Ishikawa (cell line): Measurements from ENCODE around the gene TXNDC5.

Source experiments
- CEBPB ChIP-seq: IDR thresholded peaks from 2 replicates; pipeline ENCODE4 v1.6.1; 2012
- CREB1 ChIP-seq: IDR thresholded peaks from 2 replicates; pipeline ENCODE4 v1.6.1; 2012; ENCODE audit warnings: low read depth
- EGR1 ChIP-seq: IDR thresholded peaks from 2 replicates; pipeline ENCODE4 v1.6.1; 2012
- EP300 ChIP-seq: IDR thresholded peaks from 2 replicates; pipeline ENCODE4 v1.6.1; 2012; ENCODE audit warnings: borderline replicate concordance
- FOXM1 ChIP-seq: IDR thresholded peaks from 2 replicates; pipeline ENCODE4 v1.6.1; 2012; ENCODE audit warnings: low read depth, borderline replicate concordance
- NFIC ChIP-seq: IDR thresholded peaks from 2 replicates; pipeline ENCODE4 v1.6.1; 2012
- RAD21 ChIP-seq: IDR thresholded peaks from 2 replicates; pipeline ENCODE4 v1.6.1; 2012; ENCODE audit warnings: low read depth
- TAF1 ChIP-seq: IDR thresholded peaks from 2 replicates; pipeline ENCODE4 v1.6.1; 2012; ENCODE audit warnings: low read depth, mild to moderate bottlenecking
- TCF12 ChIP-seq: IDR thresholded peaks from 2 replicates; pipeline ENCODE4 v1.6.1; 2012; ENCODE audit warnings: low read depth
- TEAD4 ChIP-seq: IDR thresholded peaks from 2 replicates; pipeline ENCODE4 v1.6.1; 2012
- USF1 ChIP-seq: IDR thresholded peaks from 2 replicates; pipeline ENCODE4 v1.6.1; 2012
- YY1 ChIP-seq: IDR thresholded peaks from 2 replicates; pipeline ENCODE4 v1.6.1; 2012; ENCODE audit warnings: low read depth
- ZBTB7A ChIP-seq: IDR thresholded peaks from 2 replicates; pipeline ENCODE4 v1.6.1; 2012; ENCODE audit warnings: low read depth
- TF ChIP-seq, protein P1 (sequence below): IDR thresholded peaks from 2 replicates; pipeline ENCODE4 v1.6.1; 2012
- TF ChIP-seq, protein P2 (sequence below): IDR thresholded peaks from 2 replicates; pipeline ENCODE4 v1.6.1; 2012; ENCODE audit warnings: low read depth, mild to moderate bottlenecking

TXNDC5 gene

DNA sequence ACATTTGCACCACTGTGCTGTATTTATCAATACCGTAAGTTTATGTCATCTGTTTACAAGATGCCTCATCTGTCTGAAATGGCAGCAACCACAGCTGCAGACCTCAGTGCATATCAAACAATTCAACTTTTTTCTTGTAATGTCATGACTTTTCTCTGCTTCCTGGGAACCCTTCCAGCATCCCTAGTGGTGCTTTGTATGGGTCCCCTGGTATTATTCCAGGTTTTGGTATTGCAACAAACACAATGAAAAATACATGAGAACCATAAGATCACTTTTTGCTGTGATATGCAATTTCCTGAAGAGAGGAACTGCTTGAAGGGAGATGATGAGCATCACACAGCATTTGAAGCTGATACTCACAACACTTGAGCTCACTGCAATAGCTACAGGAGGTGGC is 12.0 kb upstream of the TXNDC5 start:
- TF ChIP-seq NFIC (no peak), TEAD4 (no peak), FOXM1 (no peak), EGR1 (no peak), CEBPB (no peak), ZBTB7A (no peak), CREB1 (no peak), TAF1 (no peak), USF1 (no peak)
- TF ChIP-seq, protein P1, sequence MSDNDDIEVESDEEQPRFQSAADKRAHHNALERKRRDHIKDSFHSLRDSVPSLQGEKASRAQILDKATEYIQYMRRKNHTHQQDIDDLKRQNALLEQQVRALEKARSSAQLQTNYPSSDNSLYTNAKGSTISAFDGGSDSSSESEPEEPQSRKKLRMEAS = no peak

DNA sequence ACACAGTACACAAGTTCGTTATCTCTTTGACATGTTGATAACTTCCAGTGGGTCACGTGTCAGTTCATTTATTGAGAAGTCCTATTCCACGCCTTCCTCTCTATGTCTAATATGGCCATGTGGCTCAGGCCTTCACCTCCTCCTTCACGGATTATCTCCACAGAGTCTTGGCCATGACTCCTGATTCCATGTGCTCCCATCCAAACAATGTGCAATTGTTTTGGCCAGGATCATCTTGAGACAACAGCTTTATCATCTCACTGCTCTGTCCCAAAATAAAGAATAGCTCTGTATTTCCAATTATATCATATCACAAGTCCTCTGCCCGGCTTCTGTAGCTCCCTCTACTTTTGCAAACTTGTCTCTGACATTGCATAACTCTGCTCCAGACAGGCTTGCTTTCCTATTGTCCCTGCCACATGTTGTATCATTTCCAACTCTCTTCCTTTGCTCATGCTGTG is 11.1 kb upstream of the TXNDC5 start:
- TF ChIP-seq TCF12 (no peak), CEBPB (no peak), ZBTB7A (no peak), EGR1 (no peak), FOXM1 (no peak), EP300 (no peak), CREB1 (no peak), TEAD4 (no peak), TAF1 (no peak), RAD21 (no peak), NFIC (no peak), YY1 (no peak), USF1 (no peak)
- TF ChIP-seq, protein P1 = no peak
- TF ChIP-seq, protein P2, sequence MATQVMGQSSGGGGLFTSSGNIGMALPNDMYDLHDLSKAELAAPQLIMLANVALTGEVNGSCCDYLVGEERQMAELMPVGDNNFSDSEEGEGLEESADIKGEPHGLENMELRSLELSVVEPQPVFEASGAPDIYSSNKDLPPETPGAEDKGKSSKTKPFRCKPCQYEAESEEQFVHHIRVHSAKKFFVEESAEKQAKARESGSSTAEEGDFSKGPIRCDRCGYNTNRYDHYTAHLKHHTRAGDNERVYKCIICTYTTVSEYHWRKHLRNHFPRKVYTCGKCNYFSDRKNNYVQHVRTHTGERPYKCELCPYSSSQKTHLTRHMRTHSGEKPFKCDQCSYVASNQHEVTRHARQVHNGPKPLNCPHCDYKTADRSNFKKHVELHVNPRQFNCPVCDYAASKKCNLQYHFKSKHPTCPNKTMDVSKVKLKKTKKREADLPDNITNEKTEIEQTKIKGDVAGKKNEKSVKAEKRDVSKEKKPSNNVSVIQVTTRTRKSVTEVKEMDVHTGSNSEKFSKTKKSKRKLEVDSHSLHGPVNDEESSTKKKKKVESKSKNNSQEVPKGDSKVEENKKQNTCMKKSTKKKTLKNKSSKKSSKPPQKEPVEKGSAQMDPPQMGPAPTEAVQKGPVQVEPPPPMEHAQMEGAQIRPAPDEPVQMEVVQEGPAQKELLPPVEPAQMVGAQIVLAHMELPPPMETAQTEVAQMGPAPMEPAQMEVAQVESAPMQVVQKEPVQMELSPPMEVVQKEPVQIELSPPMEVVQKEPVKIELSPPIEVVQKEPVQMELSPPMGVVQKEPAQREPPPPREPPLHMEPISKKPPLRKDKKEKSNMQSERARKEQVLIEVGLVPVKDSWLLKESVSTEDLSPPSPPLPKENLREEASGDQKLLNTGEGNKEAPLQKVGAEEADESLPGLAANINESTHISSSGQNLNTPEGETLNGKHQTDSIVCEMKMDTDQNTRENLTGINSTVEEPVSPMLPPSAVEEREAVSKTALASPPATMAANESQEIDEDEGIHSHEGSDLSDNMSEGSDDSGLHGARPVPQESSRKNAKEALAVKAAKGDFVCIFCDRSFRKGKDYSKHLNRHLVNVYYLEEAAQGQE = no peak

- TF ChIP-seq, protein P1 = no peak
- no peak for TF ChIP-seq EGR1
- TF ChIP-seq, protein P2 = no peak
- no peak for TF ChIP-seq ZBTB7A
- TF ChIP-seq TAF1 = no peak
- no peak for TF ChIP-seq TCF12
- no peak for TF ChIP-seq FOXM1
- no peak for TF ChIP-seq CEBPB
- no peak for TF ChIP-seq EP300
- no peak for TF ChIP-seq YY1
- TF ChIP-seq RAD21 = no peak
- no peak for TF ChIP-seq NFIC
- TF ChIP-seq CREB1 = no peak
- TF ChIP-seq USF1 = no peak
- no peak for TF ChIP-seq TEAD4
These were observed 10.5 kb upstream of the TXNDC5 start for GRCh38 chr6:7921046-7921445.

GRCh38 chr6:7920425-7920824 is 9.8 kb upstream of the TXNDC5 start:
- TF ChIP-seq, protein P2 = no peak
- no peak for TF ChIP-seq EP300
- TF ChIP-seq FOXM1 = no peak
- TF ChIP-seq NFIC = no peak
- TF ChIP-seq CEBPB = no peak
- no peak for TF ChIP-seq EGR1
- no peak for TF ChIP-seq ZBTB7A
- TF ChIP-seq CREB1 = no peak
- no peak for TF ChIP-seq RAD21
- no peak for TF ChIP-seq YY1
- no peak for TF ChIP-seq TAF1
- TF ChIP-seq, protein P1 = no peak
